Sigmoid colon (tissue), 7 donors: ENCODE results near the gene ZNF217. TPM values are rescaled to one million over a fixed set of nuclear protein-coding genes. Genes with fewer than 3 reads are reported as not detected.
A peak's percentile ranks its signal among the peaks of the same experiment; 100 is the strongest.

ENCODE experiments used
- DNase-seq: peaks from one replicate; pipeline ENCODE4 v3.0.0-alpha.2; 2019
- H3K27ac ChIP-seq, 4 donors: fragments of 200-600 bp; sonication (generic); one replicate each; pipeline ENCODE4 v1.5.1; 2016 to 2019; ENCODE audit warnings: mild to moderate bottlenecking in 1 of 4
- H3K27me3 ChIP-seq, 3 donors: fragments of 200-600 bp; sonication (generic); one replicate each; pipeline ENCODE4 v1.5.1; 2019; ENCODE audit warnings: mild to moderate bottlenecking in 1 of 3
- H3K36me3 ChIP-seq, 4 donors: fragments of 200-600 bp; sonication (generic); one replicate each; pipeline ENCODE4 v1.5.1; 2016 to 2019
- H3K4me1 ChIP-seq, 4 donors: fragments of 200-600 bp; sonication (generic); one replicate each; pipeline ENCODE4 v1.5.1; 2017 to 2019
- H3K4me3 ChIP-seq, 4 donors: fragments of 200-600 bp; sonication (generic); one replicate each; pipeline ENCODE4 v1.5.1; 2017 to 2019; ENCODE audit warnings: mild to moderate bottlenecking in 2 of 4, moderate library complexity in 1 of 4
- H3K9me3 ChIP-seq, 4 donors: fragments of 200-600 bp in 3 of 4; sonication (generic) in 3 of 4; one replicate each; pipeline versions ENCODE4 v1.5.1 to v1.6.1; 2013 to 2019
- CTCF ChIP-seq, 4 experiments: fragments of 450-650 bp in 3 of 4; fragments of 200-600 bp in 1 of 4; IDR thresholded peaks; one replicate each; pipeline ENCODE4 v1.5.1; 2016 to 2019; ENCODE audit warnings: antibody characterized with exemption in 4 of 4, mild to moderate bottlenecking in 3 of 4, moderate library complexity in 2 of 4
- EP300 ChIP-seq, 4 donors: sonication (generic); formaldehyde crosslinking; IDR thresholded peaks; one replicate each; pipeline ENCODE4 v1.6.1; 2017; ENCODE audit warnings: antibody characterized with exemption in 4 of 4
- POLR2A ChIP-seq, 2 donors: fragments of 450-650 bp; IDR thresholded peaks; one replicate each; pipeline ENCODE4 v1.6.1; 2016; ENCODE audit warnings: antibody characterized with exemption in 2 of 2, mild to moderate bottlenecking in 2 of 2, moderate library complexity in 2 of 2
- POLR2AphosphoS5 ChIP-seq, 4 donors: sonication (generic); formaldehyde crosslinking; IDR thresholded peaks; one replicate each; pipeline ENCODE4 v1.6.1; 2017; ENCODE audit warnings: antibody characterized with exemption in 4 of 4
- WGBS, 2 donors: extraction: QIAGEN DNeasy Blood & Tissue Kit; methylation state at CpG; one replicate each; pipeline ENCODE4 v1.1.7; 2013; 5-methylcytosine and 5-hydroxymethylcytosine counted together
- intact Hi-C: fragments of 100-400 bp; cut with DNase I; formaldehyde crosslinking; loops from one replicate; pipeline ENCODE4 v1.15.1; 2023
- polyA plus RNA-seq, 3 donors: library from polyadenylated mRNA; stranded (reverse); fragments of 200-250 nt; gene quantifications; one replicate each; pipeline ENCODE4 v1.2.3, GENCODE V29; 2013
- total RNA-seq, 4 donors: library from RNA; depleted of rRNA; stranded (reverse); fragments of >200 nt; gene quantifications; one replicate each; pipeline ENCODE4 v1.1.0, GENCODE V29; 2016
- donor health status: healthy with polysubstance abuse.
- donor health status: Bipolar disorder and iron deficiency.
- donor health status: healthy.

The ZNF217 gene
- total and polyA plus RNA-seq, 7 donors, result 11.4 to 27.0 (median 18.4) TPM

- intact Hi-C loops, result no loop called here
- Histone ChIP-seq H3K36me3 (peaks cover 0 to 11% (median 1%) of the 10 kb centered on the region in 4 donors), H3K9me3 (no peaks in the 10 kb centered on the region), H3K4me1 (no peaks in the 10 kb centered on the region), H3K27me3 (no peaks in the 10 kb centered on the region), H3K4me3 (no peak overlapping the region), H3K27ac (no peak overlapping the region)
- no peak for DNase-seq
- no peak for TF ChIP-seq EP300 (IDR thresholded peaks at IDR 0.05)
- TF ChIP-seq CTCF (IDR thresholded peaks at IDR 0.05), result no peak
- TF ChIP-seq POLR2A (IDR thresholded peaks at IDR 0.05), result no peak
- TF ChIP-seq POLR2AphosphoS5 (IDR thresholded peaks at IDR 0.05), result no peak
- 93 to 95% methylated on average over 5 of the region's 5 CpGs for WGBS, 2 donors
Measured at GRCh38 chr20:53561505-53561904, 32.1 kb downstream of the ZNF217 start.

GRCh38 chr20:53559816-53560215, 33.8 kb downstream of the ZNF217 start:
- WGBS, 2 donors, result 87 to 94% methylated on average over 7 of the region's 7 CpGs
- no peak for TF ChIP-seq POLR2AphosphoS5 (IDR thresholded peaks at IDR 0.05)
- no peak for TF ChIP-seq EP300 (IDR thresholded peaks at IDR 0.05)
- no peak for TF ChIP-seq POLR2A (IDR thresholded peaks at IDR 0.05)
- TF ChIP-seq CTCF (IDR thresholded peaks at IDR 0.05), result no peak
- Histone ChIP-seq H3K4me3 (no peak overlapping the region), H3K27ac (no peak overlapping the region), H3K9me3 (no peaks in the 10 kb centered on the region), H3K27me3 (no peaks in the 10 kb centered on the region), H3K4me1 (no peaks in the 10 kb centered on the region), H3K36me3 (no peaks in the 10 kb centered on the region)
- no peak for DNase-seq
- intact Hi-C loops, result no loop called here

DNA sequence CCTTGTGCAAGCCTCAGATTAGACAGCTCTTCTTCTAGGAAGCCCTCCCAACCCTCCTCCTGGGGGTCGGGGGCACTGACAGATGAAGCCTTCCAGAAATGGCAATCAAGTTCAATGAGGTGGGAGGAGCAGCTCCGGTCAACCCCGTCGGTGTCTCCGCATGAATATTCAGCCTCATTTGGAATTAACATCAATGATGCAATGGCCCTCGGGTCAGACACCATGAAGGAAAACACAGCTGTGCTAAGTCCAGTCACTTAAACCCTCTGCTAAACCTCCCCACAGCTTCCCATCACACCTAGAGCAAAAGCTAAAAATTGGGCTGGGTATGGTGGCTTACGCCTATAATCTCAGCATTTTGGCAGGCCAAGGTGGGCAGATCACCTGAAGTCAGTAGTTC, 36.5 kb downstream of the ZNF217 start:
- H3K27me3 ChIP-seq, result no peaks in the 10 kb centered on the region
- TF ChIP-seq CTCF (IDR thresholded peaks at IDR 0.05) (no peak), POLR2A (IDR thresholded peaks at IDR 0.05) (no peak), EP300 (IDR thresholded peaks at IDR 0.05) (no peak), POLR2AphosphoS5 (IDR thresholded peaks at IDR 0.05) (no peak)
- no peaks in the 10 kb centered on the region for H3K4me1 ChIP-seq
- intact Hi-C loops, result no loop called here
- no peak overlapping the region for H3K4me3 ChIP-seq
- H3K9me3 ChIP-seq, result no peaks in the 10 kb centered on the region
- 73 to 85% methylated on average over 7 of the region's 7 CpGs for WGBS, 2 donors
- peak; percentile 13 for DNase-seq
- H3K27ac ChIP-seq, result no peak overlapping the region
- H3K36me3 ChIP-seq, result no peaks in the 10 kb centered on the region

- H3K27ac ChIP-seq, result no peak overlapping the region
- WGBS, 2 donors, result 87 to 96% methylated on average over 11 of the region's 11 CpGs
- no peaks in the 10 kb centered on the region for H3K27me3 ChIP-seq
- peak; percentile 29 for DNase-seq
- no peaks in the 10 kb centered on the region for H3K9me3 ChIP-seq
- no peak for TF ChIP-seq EP300 (IDR thresholded peaks at IDR 0.05)
- TF ChIP-seq POLR2A (IDR thresholded peaks at IDR 0.05), result no peak
- no peak for TF ChIP-seq POLR2AphosphoS5 (IDR thresholded peaks at IDR 0.05)
- TF ChIP-seq CTCF (IDR thresholded peaks at IDR 0.05), result no peak
- no peak overlapping the region for H3K4me3 ChIP-seq
- no peaks in the 10 kb centered on the region for H3K4me1 ChIP-seq
- intact Hi-C loops, result no loop called here
- no peaks in the 10 kb centered on the region for H3K36me3 ChIP-seq
Measured at GRCh38 chr20:53556267-53556897, 37.3 kb downstream of the ZNF217 start.

GRCh38 chr20:53555816-53556215, 37.8 kb downstream of the ZNF217 start:
- Histone ChIP-seq H3K27ac (no peak overlapping the region), H3K9me3 (no peaks in the 10 kb centered on the region), H3K27me3 (no peaks in the 10 kb centered on the region), H3K4me3 (no peak overlapping the region), H3K4me1 (no peaks in the 10 kb centered on the region), H3K36me3 (no peaks in the 10 kb centered on the region)
- TF ChIP-seq CTCF (IDR thresholded peaks at IDR 0.05) (no peak), POLR2AphosphoS5 (IDR thresholded peaks at IDR 0.05) (peak in 1 of 4 donors; percentile 22), POLR2A (IDR thresholded peaks at IDR 0.05) (no peak), EP300 (IDR thresholded peaks at IDR 0.05) (no peak)
- intact Hi-C loops, result no loop called here
- DNase-seq, result no peak
- WGBS, 2 donors, result 91 to 93% methylated on average over 2 of the region's 2 CpGs
